T-helper 22 cell (primary cell): ENCODE measurements around the gene UPK3A.
"Not testable (repeated sequence)": the region's sequence is repeated elsewhere in the genome, so short reads cannot be mapped to it uniquely, and the experiment has no call there.

Experiments used
- DNase-seq: peaks from one replicate; pipeline ENCODE4 v3.0.0-alpha.2; 2020; ENCODE audit warnings: low read depth

Gene UPK3A

DNA sequence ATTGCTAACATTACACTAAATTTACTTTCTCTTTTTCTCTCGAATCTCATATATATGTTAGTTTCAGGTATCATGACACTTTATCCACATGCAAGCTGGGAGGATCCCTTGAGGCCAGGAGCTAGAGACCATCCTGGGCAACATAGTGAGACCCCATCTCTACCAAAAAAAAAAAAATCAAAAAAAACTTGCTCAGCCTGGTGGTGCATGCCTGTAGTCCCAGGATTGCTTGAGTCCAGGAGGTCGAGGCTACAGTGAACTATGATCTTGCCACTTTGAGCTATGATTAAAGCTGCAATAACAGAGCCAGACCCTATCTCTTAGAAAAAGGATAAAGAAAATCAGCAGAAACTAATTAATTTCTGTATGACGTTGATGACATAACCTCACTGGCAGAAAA, 3.7 kb upstream of the UPK3A start:
- no peak for DNase-seq

DNA sequence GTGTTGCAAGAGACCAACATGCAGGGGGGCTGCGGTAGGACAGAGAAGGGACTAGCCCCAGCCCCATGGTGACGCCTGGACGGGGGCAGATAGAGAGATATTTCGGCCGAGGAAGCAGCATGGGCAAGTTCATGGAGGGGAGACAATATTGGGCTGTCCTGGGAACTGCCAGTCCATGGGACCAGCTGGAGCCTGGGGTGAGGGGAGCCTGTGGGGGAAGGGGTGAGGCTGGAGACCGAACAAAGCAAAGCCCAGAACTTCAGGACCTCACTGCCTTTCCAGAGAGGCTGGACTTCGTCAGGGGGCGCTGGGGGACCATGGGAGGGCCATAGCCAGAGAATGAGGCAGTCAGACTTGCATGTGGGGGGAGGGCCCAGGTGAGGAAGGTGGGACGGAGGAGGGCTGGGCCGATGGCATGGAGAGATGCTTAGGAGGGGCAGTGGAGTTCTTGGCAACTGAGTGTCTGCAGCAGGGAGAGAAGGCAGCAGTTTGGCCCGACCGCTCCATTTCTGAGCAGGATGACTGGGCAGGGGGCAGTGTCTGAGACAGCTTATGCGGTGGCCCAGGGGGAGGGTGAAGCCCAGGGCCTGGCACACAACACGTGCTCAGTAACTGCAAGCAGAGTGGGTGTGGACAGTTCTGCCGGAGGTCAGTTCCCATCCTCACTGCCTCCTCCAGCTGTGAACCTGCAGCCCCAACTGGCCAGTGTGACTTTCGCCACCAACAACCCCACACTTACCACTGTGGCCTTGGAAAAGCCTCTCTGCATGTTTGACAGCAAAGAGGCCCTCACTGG, 712 bp downstream of the UPK3A start:
- DNase-seq = no peak

DNA sequence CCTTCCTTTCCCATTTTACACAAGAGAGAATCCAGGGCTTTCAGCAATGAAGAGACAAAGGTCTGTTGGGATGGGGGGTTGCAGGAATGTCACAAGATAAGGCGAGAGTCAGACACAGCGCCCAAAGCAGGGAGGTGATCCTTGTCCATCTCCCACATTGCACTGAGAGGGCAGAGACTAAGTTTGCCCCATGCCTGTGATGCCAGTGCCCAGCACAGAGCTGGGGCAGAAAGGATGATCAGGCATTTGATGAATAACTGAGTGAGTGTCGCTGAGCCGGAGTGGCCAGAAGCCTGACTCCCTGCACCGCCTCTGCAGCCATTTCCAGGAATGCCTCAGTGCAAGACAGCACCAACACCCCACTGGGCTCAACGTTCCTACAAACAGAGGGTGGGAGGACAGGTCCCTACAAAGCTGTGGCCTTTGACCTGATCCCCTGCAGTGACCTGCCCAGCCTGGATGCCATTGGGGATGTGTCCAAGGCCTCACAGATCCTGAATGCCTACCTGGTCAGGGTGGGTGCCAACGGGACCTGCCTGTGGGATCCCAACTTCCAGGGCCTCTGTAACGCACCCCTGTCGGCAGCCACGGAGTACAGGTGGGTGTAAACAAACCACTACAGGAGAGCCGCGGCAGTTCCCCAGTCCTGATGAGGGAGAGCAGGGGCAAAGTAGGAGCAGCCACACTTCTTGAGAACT, 2.3 kb downstream of the UPK3A start:
- DNase-seq = no peak

DNA sequence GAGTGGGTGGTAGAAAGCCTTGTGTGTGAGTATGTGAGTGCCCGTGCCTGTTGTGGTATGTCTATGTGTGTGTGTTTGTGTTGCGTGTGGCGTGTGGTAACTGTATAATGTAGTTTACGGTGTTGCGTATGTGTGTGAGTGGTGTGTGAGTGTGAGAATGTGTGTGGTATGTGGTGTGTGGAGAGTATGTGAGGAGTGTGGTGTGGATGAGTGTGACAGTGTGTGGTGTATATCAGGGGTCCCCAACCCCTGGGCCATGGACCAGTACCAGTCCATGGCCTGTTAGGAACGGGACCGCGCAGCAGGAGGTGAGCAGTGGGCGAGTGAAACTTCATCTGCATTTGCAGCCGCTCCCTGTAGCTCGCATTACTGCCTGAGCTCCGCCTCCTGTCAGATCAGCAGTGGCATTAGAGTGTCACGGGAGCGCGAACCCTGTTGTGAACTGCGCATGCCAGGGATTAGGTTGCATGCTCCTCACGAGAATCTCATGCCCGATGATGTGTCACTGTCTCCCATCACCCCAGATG, 5.7 kb downstream of the UPK3A start:
- DNase-seq = no peak

DNA sequence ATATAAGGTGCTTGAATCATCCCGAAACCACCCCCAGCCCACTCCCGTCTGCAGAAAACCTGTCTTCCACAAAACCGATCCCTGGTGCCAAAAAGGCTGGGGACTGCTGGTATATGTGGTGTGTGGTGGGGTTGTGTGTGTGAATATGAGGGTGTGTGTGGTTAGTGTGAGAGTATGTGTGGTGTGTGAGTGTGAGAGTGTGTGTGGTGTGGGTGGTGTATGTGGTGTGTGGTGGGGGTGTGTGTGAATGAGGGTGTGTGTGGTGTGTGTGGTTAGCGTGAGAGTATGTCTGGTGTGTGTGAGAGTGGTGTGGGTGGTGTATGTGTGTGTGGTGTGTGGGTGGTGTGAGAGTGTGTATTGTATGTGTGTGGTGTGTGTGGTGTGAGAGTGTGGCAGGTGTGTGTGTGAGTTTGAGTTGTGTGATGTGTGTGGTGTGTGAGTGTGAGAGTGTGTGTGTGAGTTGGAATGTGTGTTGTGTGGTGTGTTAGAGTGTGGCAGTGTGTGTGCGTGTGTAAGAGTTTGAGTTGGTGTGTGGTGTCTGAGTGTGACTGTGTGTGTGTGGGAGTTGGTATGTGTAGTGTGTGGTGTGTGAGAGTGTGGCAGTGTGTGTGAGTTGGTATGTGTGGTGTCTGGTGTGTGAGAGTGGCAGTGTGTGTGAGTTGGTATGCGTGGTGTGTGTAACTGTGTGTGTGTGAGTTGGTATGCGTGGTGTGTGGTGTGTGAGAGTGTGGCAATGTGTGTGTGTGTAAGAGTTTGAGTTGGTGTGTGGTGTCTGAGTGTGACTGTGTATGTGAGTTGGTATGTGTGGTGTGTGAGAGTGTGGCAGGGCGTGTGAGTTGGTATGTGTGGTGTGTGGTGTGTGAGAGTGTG, 6.5 kb downstream of the UPK3A start:
- no peak for DNase-seq

DNA sequence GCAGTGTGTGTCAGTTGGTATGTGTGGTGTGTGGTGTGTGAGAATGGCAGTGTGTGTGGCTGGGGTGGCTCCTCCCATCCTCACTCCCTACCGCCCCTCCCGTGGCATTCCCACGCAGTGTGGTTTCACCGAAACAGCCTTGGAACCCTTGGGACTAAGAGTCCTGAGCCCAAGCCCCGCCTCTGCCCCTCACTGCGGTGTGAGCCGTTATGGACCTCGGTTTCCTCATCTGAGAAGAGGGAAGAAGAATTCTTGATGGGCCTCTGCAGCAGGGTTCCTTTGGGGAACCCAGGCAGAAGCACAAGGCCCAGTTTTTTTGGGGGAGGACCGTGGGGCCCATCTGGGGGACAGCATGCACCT, 7.2 kb downstream of the UPK3A start:
- no peak for DNase-seq

DNA sequence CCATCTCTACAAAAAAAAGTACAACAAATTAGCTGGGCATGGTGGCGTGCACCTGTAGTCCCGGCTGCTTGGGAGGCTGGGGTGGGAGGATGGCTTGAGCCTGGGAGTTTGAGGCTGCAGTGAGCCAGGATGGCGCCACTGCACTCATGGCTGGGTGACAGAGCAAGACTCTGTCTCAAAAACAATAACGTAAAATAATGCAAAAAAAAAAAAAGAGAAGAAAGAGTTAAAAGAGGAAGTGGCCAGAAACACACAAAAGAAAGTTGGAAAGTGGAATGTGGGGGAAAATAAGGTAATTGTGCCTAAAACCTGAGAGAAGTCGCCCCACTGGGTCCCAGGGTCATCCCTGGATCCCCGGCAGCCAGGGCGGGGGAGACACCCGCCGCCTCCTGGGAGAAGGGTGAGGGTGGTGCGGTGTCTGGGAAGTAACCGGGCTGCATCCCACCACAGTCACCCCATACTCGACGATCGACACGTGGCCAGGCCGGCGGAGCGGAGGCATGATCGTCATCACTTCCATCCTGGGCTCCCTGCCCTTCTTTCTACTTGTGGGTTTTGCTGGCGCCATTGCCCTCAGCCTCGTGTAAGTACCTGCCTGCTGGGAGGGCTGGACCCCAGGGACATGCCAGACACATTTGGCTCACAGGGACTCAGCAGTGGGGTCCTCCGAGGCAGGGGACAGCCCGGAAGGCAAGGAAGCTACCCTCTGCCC, 8.1 kb downstream of the UPK3A start:
- no peak for DNase-seq

DNA sequence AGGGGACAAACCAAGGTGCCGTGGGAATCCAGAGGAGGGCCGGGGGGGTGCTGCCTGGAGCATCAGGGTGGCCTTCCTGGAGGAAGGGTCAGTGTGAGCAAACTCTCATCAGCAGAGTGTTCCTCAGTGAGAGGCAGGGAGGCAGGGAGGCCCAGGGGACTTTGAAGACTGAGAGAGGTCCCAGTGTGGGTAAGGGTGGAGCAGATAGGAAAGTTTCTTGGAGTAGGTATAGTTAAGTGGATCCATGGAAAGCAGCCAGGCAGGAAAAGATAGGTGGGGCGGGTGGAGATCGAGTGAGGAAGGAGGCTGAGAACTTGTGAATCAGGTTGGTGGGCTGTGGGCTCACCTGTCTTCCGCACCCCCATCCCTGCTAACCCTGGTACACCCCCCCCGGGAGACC, 9.3 kb downstream of the UPK3A start:
- no peak for DNase-seq

DNA sequence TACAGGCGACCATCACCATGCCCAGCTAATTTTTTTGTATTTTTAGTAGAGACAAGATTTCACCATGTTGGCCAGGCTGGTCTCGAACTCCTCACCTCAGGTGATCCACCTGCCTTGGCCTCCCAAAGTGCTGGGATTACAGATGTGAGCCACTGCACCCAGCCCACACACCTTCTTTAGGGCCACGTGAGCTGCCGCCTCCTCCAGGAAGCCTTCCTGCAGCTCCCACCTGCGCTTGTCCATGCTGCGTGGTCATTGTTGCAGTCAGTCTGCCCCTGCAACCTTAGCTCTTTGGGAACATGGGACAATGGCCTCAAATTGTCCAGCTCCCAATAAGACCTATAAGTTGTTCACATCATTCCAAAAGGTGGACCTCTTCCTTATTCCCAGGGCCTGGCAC, 10.3 kb downstream of the UPK3A start:
- not testable (repeated sequence) for DNase-seq

DNA sequence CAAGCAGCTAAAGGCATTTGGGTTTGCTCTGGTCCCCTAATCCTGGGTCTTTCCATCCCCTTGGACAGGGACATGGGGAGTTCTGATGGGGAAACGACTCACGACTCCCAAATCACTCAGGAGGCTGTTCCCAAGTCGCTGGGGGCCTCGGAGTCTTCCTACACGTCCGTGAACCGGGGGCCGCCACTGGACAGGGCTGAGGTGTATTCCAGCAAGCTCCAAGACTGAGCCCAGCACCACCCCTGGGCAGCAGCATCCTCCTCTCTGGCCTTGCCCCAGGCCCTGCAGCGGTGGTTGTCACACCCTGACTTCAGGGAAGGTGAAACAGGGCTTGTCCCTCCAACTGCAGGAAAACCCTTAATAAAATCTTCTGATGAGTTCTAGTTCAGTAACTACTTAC, 10.7 kb downstream of the UPK3A start:
- no peak for DNase-seq

DNA sequence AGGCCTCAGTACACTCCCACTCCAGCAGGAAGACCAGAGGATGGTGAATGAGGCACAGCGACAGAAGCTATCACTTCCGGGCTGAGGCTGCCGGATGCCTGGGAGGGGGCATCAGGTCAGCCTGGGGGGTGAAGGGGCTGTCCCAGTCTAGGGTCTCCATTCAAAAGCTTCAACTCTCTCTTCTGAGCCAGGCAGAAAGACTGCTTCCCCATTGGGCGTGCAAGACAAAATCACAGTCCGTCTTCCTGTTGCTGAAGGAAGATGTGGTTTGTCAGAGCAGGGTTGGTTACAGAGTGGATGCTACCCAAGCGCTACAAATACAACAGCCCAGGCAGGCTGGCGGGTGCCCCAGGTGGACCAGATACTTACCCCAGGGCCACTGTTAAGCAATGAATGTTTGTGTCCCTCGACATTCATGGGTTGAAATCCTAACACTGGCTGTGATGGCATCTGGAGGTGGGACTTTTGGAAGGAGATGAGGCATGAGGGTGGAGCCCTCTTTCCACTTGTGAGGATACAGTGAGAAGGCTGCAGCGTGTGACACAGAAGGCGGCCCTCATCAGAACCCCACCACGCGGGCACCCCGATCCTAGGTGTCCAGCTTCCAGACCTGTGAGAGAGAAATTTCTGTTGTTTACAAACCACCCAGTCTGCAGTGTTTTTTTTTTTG, 12.0 kb downstream of the UPK3A start:
- no peak for DNase-seq

DNA sequence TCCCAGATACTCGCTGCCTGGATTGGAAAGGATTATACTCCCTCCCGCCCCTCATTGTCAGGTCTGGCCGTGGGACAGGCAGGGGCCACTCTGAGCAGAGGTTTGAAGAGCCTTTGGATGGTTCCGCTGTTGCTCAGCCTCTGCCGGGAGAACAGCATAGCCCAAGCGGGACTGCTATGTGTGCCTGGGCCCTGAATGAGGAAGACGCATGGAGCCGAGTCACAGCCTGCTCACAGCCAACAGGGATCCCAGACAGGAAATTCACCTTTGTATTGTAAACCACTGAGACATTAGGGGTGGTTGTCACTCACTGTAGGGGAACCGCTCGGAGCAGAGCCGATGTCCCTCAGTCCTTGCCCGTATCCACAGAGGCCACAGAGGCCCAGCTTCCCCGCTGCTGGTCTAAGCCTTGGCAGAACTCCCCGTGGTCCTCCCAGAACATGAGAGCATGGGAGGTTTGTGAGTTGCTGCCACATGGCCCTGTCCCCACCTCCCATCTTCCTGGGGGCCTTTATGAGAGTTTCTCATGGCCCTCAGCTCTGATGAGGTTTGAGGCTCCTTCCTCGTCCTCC, 14.3 kb downstream of the UPK3A start:
- no peak for DNase-seq

DNA sequence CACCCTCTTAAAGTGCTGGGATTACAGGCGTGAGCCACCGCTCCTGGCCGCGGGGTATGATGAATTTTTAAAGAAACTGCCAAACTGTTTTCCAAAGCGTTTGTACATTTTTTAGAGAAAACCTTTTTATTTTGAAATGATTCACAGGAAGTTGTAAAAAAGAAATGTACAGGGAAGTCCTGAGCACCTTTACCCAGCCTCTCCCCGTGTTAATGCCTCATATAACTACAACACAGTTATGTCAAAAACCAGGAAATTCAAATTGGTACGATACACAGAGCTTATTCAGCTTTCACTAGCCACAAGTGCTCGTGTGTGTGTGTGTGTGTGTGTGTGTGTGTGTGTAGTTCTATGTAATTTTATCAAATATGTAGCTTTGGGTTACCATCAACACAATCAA, 18.0 kb downstream of the UPK3A start:
- DNase-seq = no peak

DNA sequence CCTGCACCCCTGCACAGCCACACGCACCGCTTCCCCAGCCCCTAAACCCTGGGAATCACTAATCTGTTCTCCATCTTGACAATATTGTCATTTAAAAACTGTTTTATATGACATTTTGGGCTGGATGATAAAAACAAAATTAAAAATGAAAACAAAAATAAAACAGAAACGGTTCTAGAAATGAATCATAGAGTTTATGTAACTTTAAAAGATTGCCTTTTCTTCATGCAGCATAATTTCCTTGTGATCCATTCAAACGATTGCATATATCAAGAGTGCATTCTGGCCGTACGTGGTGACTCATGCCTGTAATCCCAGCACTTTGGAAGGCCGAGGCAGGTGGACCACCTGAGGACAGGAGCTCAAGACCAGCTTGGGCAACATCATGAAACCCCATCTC, 18.4 kb downstream of the UPK3A start:
- DNase-seq = no peak

DNA sequence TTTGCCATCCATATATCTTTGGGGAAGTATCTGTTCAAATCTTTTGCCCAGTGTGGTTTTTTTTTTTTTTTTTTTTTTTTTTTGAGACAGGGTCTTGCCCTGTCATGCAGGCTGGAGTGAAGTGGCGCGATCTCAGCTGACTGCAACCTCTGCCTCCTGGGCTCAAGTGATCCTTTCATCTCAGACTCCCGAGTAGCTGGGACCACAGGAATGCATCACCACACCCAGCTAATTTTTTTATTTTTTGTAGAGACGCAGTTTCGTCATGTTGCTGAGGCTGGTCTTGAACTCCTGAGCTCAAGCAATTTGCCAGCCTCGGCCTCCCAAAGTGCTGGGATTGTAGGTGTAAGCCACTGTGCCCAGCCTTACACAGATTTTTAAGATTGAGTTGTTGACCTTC, 20.2 kb downstream of the UPK3A start:
- no peak for DNase-seq

DNA sequence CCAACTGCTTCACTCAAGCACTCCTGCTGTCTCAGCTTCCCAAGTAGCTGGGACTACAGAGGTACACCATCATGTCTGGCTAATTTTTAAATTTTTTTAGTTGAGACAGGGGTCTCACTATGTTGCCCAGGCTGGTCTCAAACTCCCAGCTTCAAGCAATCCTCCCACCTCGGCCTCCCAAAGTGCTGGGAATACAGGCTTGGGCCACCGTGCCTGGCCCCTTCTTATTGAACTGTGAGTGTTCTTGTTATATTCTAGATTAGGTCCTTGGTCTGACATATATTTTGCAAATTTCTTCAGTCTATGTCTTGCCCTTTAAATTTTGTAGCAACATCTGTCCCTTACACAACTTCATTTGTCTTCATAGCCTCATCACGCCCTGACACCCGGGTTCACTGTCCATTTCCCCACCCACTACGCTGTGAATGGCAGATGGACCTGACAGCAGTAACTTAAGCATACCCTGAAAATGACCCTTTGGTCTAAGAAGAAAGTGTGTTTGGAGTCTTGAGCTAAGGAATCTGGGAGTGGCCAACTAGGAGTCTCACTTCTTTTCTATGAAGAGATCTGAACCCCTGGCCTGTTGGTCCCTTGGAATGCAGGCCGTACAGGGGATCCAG, 20.8 kb downstream of the UPK3A start:
- no peak for DNase-seq

DNA sequence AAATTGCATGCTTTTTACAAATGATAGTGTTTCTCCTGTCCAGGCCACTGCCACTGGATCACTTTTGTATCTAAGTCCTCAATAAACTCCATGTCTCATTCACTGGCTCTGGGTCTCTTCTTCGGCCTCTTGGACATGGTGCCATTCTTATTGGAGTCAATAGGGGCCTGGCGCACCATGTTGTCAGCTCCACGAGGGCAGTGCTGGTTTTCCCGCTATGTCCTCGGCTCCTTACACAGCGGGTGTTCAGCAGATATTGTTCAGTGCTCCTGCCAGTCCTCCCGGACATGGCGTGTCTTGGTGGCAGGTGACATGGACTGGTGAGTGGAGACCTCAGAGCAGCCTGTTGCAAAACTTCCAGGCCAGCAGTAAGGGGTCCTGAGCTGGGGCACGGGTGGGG, 21.4 kb downstream of the UPK3A start:
- no peak for DNase-seq

DNA sequence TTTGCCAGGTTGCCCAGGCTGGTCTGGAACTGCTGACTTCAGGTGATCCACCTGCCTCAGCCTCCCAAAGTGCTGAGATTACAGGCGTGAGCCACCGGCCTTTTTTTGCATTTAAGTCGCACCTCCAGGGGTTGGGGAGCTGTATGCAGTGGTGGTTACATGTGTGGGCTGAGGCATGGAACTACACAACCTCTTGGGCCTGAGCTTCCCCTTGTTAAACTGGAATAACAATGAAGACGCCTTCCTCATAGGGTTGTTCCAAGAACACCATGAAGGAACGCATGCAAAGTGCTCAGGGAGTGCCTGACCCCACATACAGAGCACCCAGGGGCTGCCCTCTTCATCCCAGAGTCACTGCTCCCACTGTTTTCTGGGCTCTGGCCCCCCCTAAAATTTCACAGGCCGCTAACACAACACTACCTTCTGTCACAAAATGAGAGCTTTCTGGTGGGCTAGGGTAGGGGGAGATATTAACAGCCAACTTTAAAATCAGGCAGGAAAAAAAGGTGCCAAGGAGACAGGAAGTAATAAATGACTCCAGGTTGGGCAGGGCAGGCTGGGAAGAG, 23.7 kb downstream of the UPK3A start:
- no peak for DNase-seq

DNA sequence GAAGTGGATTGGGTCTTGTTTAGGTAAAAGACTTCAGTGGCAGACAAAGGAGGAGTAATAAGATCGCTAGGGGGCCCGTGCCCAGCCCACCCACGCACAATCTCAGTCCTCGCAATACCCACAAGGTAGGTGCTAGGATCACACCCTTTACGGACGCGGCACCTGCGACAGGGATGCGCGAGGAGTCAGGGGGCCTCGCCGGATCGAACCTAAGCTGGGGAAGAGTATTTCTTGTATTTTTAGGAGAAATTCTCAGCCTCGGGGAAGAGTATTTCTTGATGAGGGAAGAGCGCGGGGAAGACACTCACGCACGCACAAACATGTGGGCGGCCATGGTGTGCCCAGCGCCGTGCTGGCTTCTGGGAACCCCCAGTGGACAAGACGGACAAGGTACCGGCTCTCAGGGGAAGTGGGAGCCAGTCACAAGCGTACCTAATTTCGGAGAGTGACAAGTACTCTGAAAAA, 24.2 kb downstream of the UPK3A start:
- DNase-seq = no peak
